GM21367 (cell line): ENCODE measurements around the gene REEP5.
"Not testable (repeated sequence)": the region's sequence is repeated elsewhere in the genome, so short reads cannot be mapped to it uniquely, and the experiment has no call there.

Experiments
- ATAC-seq: cut with Tn5 transposase; IDR thresholded peaks from one replicate; pipeline ENCODE4 v1.9.1; 2021; ENCODE audit not compliant: unreplicated experiment

Gene REEP5

GRCh38 chr5:112921833-112922817, at the start of gene REEP5:
TSS of gene REEP5 (minus strand) at chr5:112922227. CDS start at chr5:112922190, 37 bp downstream.
- ATAC-seq, result peak; percentile 50

GRCh38 chr5:112971276-112971675, 49.2 kb upstream of the REEP5 start:
- no peak for ATAC-seq

DNA sequence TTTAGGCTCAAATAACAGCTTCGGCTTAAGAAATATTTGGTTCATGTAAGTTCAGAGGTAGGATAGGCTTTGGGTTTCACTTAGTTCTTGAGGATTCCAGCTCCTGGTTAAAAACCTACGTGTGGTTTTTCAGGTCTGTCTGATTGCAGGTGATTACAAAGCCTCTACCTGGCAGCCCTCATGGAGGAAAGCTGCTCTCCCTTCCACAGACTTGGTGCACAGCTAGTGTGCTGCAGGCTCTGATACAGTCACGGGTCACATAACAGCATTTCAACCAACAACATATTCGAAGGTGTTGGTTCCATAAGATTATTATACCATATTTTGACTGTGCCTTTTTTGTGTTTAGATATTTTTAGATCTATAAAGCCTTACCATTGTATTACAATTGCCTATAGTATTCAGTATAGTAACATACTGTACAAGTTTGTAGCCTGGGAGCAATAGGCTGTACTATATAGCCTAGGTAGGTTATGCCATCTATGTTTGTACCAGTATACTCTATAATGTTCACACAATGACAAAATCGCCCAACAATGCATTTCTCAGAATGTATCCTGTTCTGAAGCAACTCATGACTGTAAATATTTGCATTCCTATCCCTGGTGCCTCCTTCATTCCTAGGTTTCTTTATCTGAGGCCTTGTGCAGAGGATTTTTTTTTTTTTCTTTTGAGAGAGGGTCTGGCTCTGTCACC, 46.5 kb upstream of the REEP5 start:
- no peak for ATAC-seq

- no peak for ATAC-seq
Measured at GRCh38 chr5:112967520-112968083, 45.6 kb upstream of the REEP5 start.

GRCh38 chr5:112965733-112966306, 43.8 kb upstream of the REEP5 start:
- ATAC-seq, result no peak

- not testable (repeated sequence) for ATAC-seq
Measured at GRCh38 chr5:112963374-112963733, 41.3 kb upstream of the REEP5 start.

- no peak for ATAC-seq
Measured at GRCh38 chr5:112960863-112961504, 39.0 kb upstream of the REEP5 start.

DNA sequence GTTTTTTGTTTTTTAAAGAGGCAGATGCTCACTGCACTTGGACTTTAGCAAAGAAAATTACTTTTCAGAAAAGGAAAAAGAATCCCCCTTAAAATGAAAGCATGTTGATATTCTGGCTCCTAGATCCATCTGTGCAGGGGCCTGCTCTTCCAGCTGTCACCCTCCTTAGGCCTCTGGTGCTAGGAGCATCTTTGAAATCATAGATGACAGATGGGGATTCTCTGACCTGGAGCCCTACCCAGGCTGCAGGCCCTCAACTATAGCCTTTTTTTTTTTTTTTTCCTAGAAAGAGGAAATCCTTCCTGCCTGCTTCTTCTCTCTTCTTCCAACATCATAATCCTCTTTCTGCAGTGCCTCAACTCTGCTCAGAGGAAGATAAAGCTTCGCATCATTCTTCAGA, 38.3 kb upstream of the REEP5 start:
- ATAC-seq, result no peak

DNA sequence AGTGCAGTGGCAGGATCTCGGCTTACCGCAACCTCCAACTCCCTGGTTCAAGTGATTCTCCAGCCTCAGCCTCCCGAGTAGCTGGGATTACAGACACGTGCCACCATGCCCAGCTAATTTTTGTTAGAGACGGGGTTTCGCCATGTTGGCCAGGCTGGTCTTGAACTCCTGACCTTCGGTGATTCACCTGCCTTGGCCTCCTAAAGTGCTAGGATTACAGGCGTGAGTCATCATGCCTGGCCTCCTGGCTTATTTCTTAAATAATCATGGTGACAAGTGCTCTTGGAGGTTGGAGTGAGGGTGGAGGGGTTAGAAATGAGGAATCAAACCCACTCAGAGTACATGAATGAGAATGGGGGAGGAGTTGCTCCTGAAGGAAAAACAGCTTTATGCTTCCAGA, 37.8 kb upstream of the REEP5 start:
- ATAC-seq, result not testable (repeated sequence)

GRCh38 chr5:112958093-112959088, 36.4 kb upstream of the REEP5 start:
- ATAC-seq, result peak; percentile 79

GRCh38 chr5:112957036-112957808, 35.2 kb upstream of the REEP5 start:
- no peak for ATAC-seq

- no peak for ATAC-seq
Measured at GRCh38 chr5:112956606-112957005, 34.6 kb upstream of the REEP5 start.

GRCh38 chr5:112951124-112951702, 29.2 kb upstream of the REEP5 start:
- ATAC-seq, result peak; percentile 86

- ATAC-seq, result no peak
Measured at GRCh38 chr5:112948458-112948857, 26.4 kb upstream of the REEP5 start.

- no peak for ATAC-seq
Measured at GRCh38 chr5:112940670-112941069, 18.6 kb upstream of the REEP5 start.

DNA sequence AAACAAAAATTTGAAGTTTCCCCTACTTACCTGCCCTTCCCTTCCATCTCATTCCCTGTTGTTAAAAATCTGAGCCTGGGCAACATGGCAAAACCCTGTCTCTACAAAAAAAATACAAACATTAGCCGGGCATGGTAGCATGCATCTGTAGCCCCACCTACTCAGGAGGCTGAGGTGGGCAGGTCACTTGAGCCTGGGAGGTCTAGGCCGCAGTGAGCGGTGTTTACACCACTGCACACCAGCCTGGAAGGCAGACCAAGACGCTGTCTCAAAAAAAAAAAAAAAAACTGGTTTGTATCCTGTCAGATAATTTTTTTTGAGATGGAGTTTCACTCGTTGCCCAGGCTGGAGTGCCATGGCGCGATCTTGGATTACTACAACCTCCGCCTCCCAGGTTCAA, 16.3 kb upstream of the REEP5 start:
- no peak for ATAC-seq

DNA sequence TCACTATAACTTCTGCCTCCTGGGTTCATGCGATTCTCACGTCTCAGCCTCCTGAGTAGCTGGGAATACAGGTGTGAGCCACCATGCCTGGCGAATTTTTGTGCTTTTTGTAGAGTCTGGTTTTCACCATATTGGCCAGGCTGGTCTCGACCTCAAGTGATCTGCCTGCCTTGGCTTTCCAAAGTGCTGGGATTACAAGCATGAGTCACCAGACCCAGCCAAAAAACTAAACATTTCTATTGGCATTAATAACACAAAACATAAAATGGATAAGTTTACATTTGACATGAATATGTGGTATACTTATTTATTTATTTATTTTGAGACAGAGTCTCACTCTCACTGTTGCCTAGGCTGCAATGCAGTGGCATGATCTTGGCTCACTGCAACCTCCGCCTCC, 13.6 kb upstream of the REEP5 start:
- no peak for ATAC-seq

DNA sequence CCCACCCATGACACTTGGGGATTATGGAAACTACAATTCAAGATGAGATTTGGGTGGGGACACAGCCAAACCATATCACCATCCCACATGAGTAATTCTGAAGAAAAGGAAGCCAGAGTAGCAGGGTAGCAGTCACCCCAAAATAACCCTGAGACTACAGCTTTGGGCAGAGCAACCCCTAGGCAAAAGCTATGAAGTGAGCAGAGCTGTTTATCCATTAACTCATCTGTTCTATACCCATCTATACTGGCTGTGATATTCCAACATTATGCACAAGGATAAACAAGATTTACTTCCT, 12.3 kb upstream of the REEP5 start:
- no peak for ATAC-seq
